WTC11 (cell line): ENCODE results near the gene BOLL. TPM values are rescaled to one million over a fixed set of nuclear protein-coding genes. Genes with fewer than 3 reads are reported as not detected.
"Not testable (repeated sequence)": the region's sequence is repeated elsewhere in the genome, so short reads cannot be mapped to it uniquely, and the experiment has no call there.

Experiments
- ATAC-seq: fragments of 200-7000 bp; cut with Tn5 transposase; 2 replicates; pipeline ENCODE4 v1.10.0; 2021; ENCODE audit warnings: mild to moderate bottlenecking, moderate library complexity
- CTCF ChIA-PET: fragments of 300-600 bp; sonication (Branson Sonifier 250); formaldehyde crosslinking; loops from one replicate; lab custom pipeline; 2021; ENCODE audit warnings: antibody characterized with exemption; lab: Charles Lee
- POLR2A ChIA-PET: fragments of 350-600 bp; sonication (Branson Sonifier 250); formaldehyde crosslinking; loops from one replicate; lab custom pipeline; 2021; ENCODE audit warnings: antibody characterized with exemption; lab: Charles Lee
- DNase-seq: peaks from one replicate; pipeline ENCODE4 v3.0.0; 2021; ENCODE audit warnings: low spot score
- H3K27ac Mint-ChIP-seq: 2 replicates; pipeline ENCODE4 v1.8.0; 2021; ENCODE audit warnings: mixed read lengths
- H3K27me3 Mint-ChIP-seq: 2 replicates; pipeline ENCODE4 v1.8.0; 2021; ENCODE audit warnings: low read depth, mild to moderate bottlenecking, moderate library complexity, mixed read lengths
- H3K36me3 Mint-ChIP-seq: 2 replicates; pipeline ENCODE4 v1.8.0; 2021; ENCODE audit warnings: mixed read lengths
- H3K4me1 Mint-ChIP-seq: 2 replicates; pipeline ENCODE4 v1.8.0; 2022; ENCODE audit warnings: mixed read lengths
- H3K4me3 Mint-ChIP-seq: 2 replicates; pipeline ENCODE4 v1.8.0; 2021; ENCODE audit warnings: mild to moderate bottlenecking, moderate library complexity, mixed read lengths
- H3K9me3 Mint-ChIP-seq: 2 replicates; pipeline ENCODE4 v1.8.0; 2021; ENCODE audit warnings: mixed read lengths
- CREM ChIP-seq: sonication (generic); formaldehyde crosslinking; IDR thresholded peaks from 2 replicates; pipeline ENCODE4 v1.8.1; 2022; ENCODE audit warnings: mild to moderate bottlenecking, missing genetic modification reagents, moderate library complexity
- E2F1 ChIP-seq: sonication (generic); formaldehyde crosslinking; IDR thresholded peaks from 2 replicates; pipeline ENCODE4 v1.8.0; 2022; ENCODE audit warnings: mild to moderate bottlenecking, missing genetic modification reagents
- ETV6 ChIP-seq: sonication (generic); formaldehyde crosslinking; IDR thresholded peaks from 2 replicates; pipeline ENCODE4 v1.8.1; 2022; ENCODE audit warnings: mild to moderate bottlenecking, missing genetic modification reagents
- FOXK1 ChIP-seq: sonication (generic); formaldehyde crosslinking; IDR thresholded peaks from 2 replicates; pipeline ENCODE4 v1.8.0; 2022; ENCODE audit warnings: mild to moderate bottlenecking, moderate library complexity, missing genetic modification reagents
- FOXP1 ChIP-seq: sonication (generic); formaldehyde crosslinking; IDR thresholded peaks from 2 replicates; pipeline ENCODE4 v1.8.0; 2022; ENCODE audit warnings: missing genetic modification reagents, mild to moderate bottlenecking, moderate library complexity, borderline replicate concordance
- HMGXB4 ChIP-seq: sonication (generic); formaldehyde crosslinking; IDR thresholded peaks from 2 replicates; pipeline ENCODE4 v1.8.1; 2023; ENCODE audit warnings: mild to moderate bottlenecking, moderate library complexity, missing genetic modification reagents
- JAZF1 ChIP-seq: fragments of 250-450 bp; sonication (Bioruptor Pico); IDR thresholded peaks from 2 replicates; pipeline ENCODE4 v1.9.0; 2021; ENCODE audit warnings: moderate library complexity, mild to moderate bottlenecking, inconsistent platforms
- NR1H2 ChIP-seq: sonication (generic); formaldehyde crosslinking; IDR thresholded peaks from 2 replicates; pipeline ENCODE4 v1.9.0; 2021; ENCODE audit warnings: mild to moderate bottlenecking, moderate library complexity, missing genetic modification reagents
- SP1 ChIP-seq: sonication (generic); formaldehyde crosslinking; conservative IDR thresholded peaks from 2 replicates; pipeline ENCODE4 v1.8.1; 2022; ENCODE audit warnings: missing genetic modification reagents
- TCF7 ChIP-seq: sonication (generic); formaldehyde crosslinking; IDR thresholded peaks from 2 replicates; pipeline ENCODE4 v1.8.0; 2022; ENCODE audit warnings: mild to moderate bottlenecking, low read depth, missing genetic modification reagents, moderate library complexity
- TEAD4 ChIP-seq: sonication (generic); formaldehyde crosslinking; IDR thresholded peaks from 2 replicates; pipeline ENCODE4 v1.8.0; 2022; ENCODE audit warnings: mild to moderate bottlenecking, missing genetic modification reagents
- ZBTB43 ChIP-seq: sonication (generic); formaldehyde crosslinking; IDR thresholded peaks from 2 replicates; pipeline ENCODE4 v1.8.1; 2023; ENCODE audit warnings: mild to moderate bottlenecking, missing genetic modification reagents
- ZMAT4 ChIP-seq: fragments of 250-450 bp; sonication (Bioruptor Pico); IDR thresholded peaks from 2 replicates; pipeline ENCODE4 v1.9.0; 2021; ENCODE audit warnings: mild to moderate bottlenecking
- ZNF121 ChIP-seq: sonication (generic); formaldehyde crosslinking; IDR thresholded peaks from 2 replicates; pipeline ENCODE4 v1.8.0; 2023; ENCODE audit warnings: missing genetic modification reagents
- ZNF281 ChIP-seq: sonication (generic); formaldehyde crosslinking; IDR thresholded peaks from 2 replicates; pipeline ENCODE4 v1.8.0; 2023; ENCODE audit warnings: mild to moderate bottlenecking, missing genetic modification reagents
- ZNF396 ChIP-seq: fragments of 250-450 bp; sonication (Bioruptor Pico); IDR thresholded peaks from 2 replicates; pipeline ENCODE4 v1.8.0; 2021; ENCODE audit warnings: mild to moderate bottlenecking, moderate library complexity, borderline replicate concordance
- ZNF416 ChIP-seq: fragments of 250-450 bp; sonication (Bioruptor Pico); IDR thresholded peaks from 2 replicates; pipeline ENCODE4 v1.9.0; 2021; ENCODE audit warnings: mild to moderate bottlenecking, inconsistent platforms
- total RNA-seq: library from RNA; stranded (reverse); gene quantifications from 3 replicates; pipeline ENCODE4 v1.2.3, GENCODE V29; 2021

BOLL gene
- total RNA-seq, 1 experiment from 2014 or later = 0.13 TPM

GRCh38 chr2:197759013-197759412 lies 26.1 kb downstream of the BOLL start:
- Mint-ChIP-seq H3K27ac (no peak overlapping the region), H3K4me1 (no peaks in the 10 kb centered on the region), H3K27me3 (peaks cover 9% of the 10 kb centered on the region), H3K9me3 (peaks cover 33% of the 10 kb centered on the region), H3K4me3 (no peak overlapping the region), H3K36me3 (peaks cover 11% of the 10 kb centered on the region)
- TF ChIP-seq CREM (CRISPR knock-in tag) = no peak
- no peak for TF ChIP-seq JAZF1 (CRISPR knock-in tag)
- no peak for TF ChIP-seq ETV6 (CRISPR knock-in tag)
- TF ChIP-seq TEAD4 = no peak
- no peak for TF ChIP-seq NR1H2
- TF ChIP-seq ZBTB43 (CRISPR knock-in tag) = no peak
- TF ChIP-seq TCF7 = no peak
- no peak for TF ChIP-seq SP1
- TF ChIP-seq ZNF416 (CRISPR knock-in tag) = no peak
- no peak for TF ChIP-seq HMGXB4
- TF ChIP-seq ZNF121 (CRISPR knock-in tag) = no peak
- no peak for TF ChIP-seq ZNF396 (CRISPR knock-in tag)
- DNase-seq (no peak), ATAC-seq (peak; percentile 65)
- CTCF ChIA-PET = interaction anchor here (1.0 kb wide), 1 partner anchor 27 kb away, joined by 3 read pairs; no protein-coding TSS in a partner anchor
- POLR2A ChIA-PET = no interaction called here

- Mint-ChIP-seq H3K27me3 (no peaks in the 10 kb centered on the region), H3K4me3 (no peak overlapping the region), H3K4me1 (no peaks in the 10 kb centered on the region), H3K36me3 (no peaks in the 10 kb centered on the region)
- ATAC-seq (no peak), DNase-seq (no peak)
- ChIA-PET CTCF (no interaction called here), POLR2A (no interaction called here)
- no peak for TF ChIP-seq ZMAT4
- no peak for TF ChIP-seq E2F1
- TF ChIP-seq, all 79 proteins: peak for 0
- Mint-ChIP-seq H3K9me3 (peaks cover 2% of the 10 kb centered on the region; the same call in 1 of the 2 replicates), H3K27ac (no peak overlapping the region)
Measured at GRCh38 chr2:197740200-197740599, 44.9 kb downstream of the BOLL start.

GRCh38 chr2:197728555-197729544 lies 56.3 kb downstream of the BOLL start:
- POLR2A ChIA-PET, CTCF ChIA-PET, H3K27ac Mint-ChIP-seq, H3K4me1 Mint-ChIP-seq, ATAC-seq, H3K9me3 Mint-ChIP-seq: not testable (repeated sequence)
- peaks cover 11% of the 10 kb centered on the region for H3K36me3 Mint-ChIP-seq
- H3K4me3 Mint-ChIP-seq = peak overlapping the region; percentile 51
- TF ChIP-seq FOXP1 (CRISPR knock-in tag) = peak; percentile 39; the same call in 1 of the 2 replicates
- TF ChIP-seq FOXK1 (CRISPR knock-in tag) = peak; percentile 36; the same call in 1 of the 2 replicates
- TF ChIP-seq ZNF281 = 0 out of 2 replicates have a peak, but pooled peaks have one; percentile 31
- TF ChIP-seq, all 79 proteins: peak for 3; not testable (repeated sequence) for 76
- not testable (repeated sequence) for DNase-seq, H3K27me3 Mint-ChIP-seq
